K562 (cell line): ENCODE measurements around the gene FKBP9. TPM values are rescaled to one million over a fixed set of nuclear protein-coding genes. Genes with fewer than 3 reads are reported as not detected.
"Not testable (repeated sequence)": the region's sequence is repeated elsewhere in the genome, so short reads cannot be mapped to it uniquely, and the experiment has no call there.

ENCODE experiments used
- ATAC-seq: fragments of 200-7000 bp; cut with Tn5 transposase; 3 replicates; pipeline ENCODE4 v1.9.1; 2020; ENCODE audit warnings: moderate library complexity
- BruUV-seq: library from RNA; stranded (reverse); fragments of 400-500 nt; replicated peaks from 2 replicates; lab custom pipeline; 2021; lab: Mats Ljungman, UMichigan
- CTCF ChIA-PET: fragments of 300-600 bp; formaldehyde crosslinking; extraction: SDS; loops from one replicate; lab custom pipeline; 2021; ENCODE audit warnings: low intra/inter-chr PET ratio; lab: Yijun Ruan, JAX
- POLR2A ChIA-PET: fragments of 300-600, 350-650 bp; sonication (Branson Sonifier 250); formaldehyde crosslinking; extraction: SDS; loops from one replicate; lab custom pipeline; 2021; ENCODE audit warnings: antibody characterized with exemption, inconsistent platforms; lab: Yijun Ruan, JAX
- DNase-seq, 4 experiments: peaks; one replicate each; pipeline versions ENCODE4 v3.0.0 to v3.0.0-alpha.2; 2011 to 2018; ENCODE audit warnings: low spot score in 3 of 4, mixed read lengths in 3 of 4; ENCODE audit errors: extremely low read depth in 1 of 4
- FAIRE-seq: peaks from 2 replicates; lab custom pipeline; 2011; peaks lifted over from hg19 to GRCh38; lab: Jason Lieb, UNC
- H2AFZ ChIP-seq: 2 replicates; pipeline ENCODE4 v1.6.0; 2011; ENCODE audit warnings: low read depth, low read length, control low read depth, inconsistent platforms
- H3K27ac ChIP-seq: fragments of 200-600 bp; 3 replicates; pipeline ENCODE4 v1.8.0; 2011; ENCODE audit warnings: low read depth, mild to moderate bottlenecking, control low read depth, inconsistent platforms, low read length, moderate library complexity, mixed read lengths; ENCODE audit errors: extremely low read depth
- H3K27me3 ChIP-seq, 2 experiments: fragments of 300-600 bp in 1 of 2; 2 replicates in 1 of 2; 3 replicates in 1 of 2; pipeline versions ENCODE4 v1.6.0 to v1.8.0; 2011; ENCODE audit warnings: inconsistent platforms in 2 of 2, low read length in 2 of 2, mild to moderate bottlenecking in 1 of 2, mixed read lengths in 1 of 2, moderate library complexity in 1 of 2; ENCODE audit not compliant: control insufficient read depth in 2 of 2, insufficient read depth in 2 of 2
- H3K36me3 ChIP-seq: fragments of 300-600 bp; 3 replicates; pipeline ENCODE4 v1.8.0; 2011; ENCODE audit warnings: mild to moderate bottlenecking, low read length, inconsistent platforms; ENCODE audit not compliant: control insufficient read depth, insufficient read depth
- H3K4me1 ChIP-seq, 2 experiments: fragments of 200-600 bp in 1 of 2; replicated peaks in 1 of 2; 2 replicates in 1 of 2; 3 replicates in 1 of 2; pipeline versions ENCODE4 v1.5.1 to v1.8.0; 2011; ENCODE audit warnings: inconsistent platforms in 2 of 2, low read length in 2 of 2, mild to moderate bottlenecking in 1 of 2, mixed read lengths in 1 of 2, moderate library complexity in 1 of 2; ENCODE audit not compliant: control insufficient read depth in 2 of 2, insufficient read depth in 2 of 2
- H3K4me2 ChIP-seq: 2 replicates; pipeline ENCODE4 v1.6.1; 2011; ENCODE audit warnings: low read length, control low read depth, inconsistent platforms, mixed read lengths; ENCODE audit not compliant: insufficient read depth
- H3K4me3 ChIP-seq: fragments of 200-600 bp; sonication (generic), shearing (Covaris generic); 2 replicates; pipeline ENCODE4 v1.5.1; 2016; ENCODE audit warnings: control low read depth, inconsistent platforms
- H3K79me2 ChIP-seq: fragments of 200-600 bp; 3 replicates; pipeline ENCODE4 v1.8.0; 2011; ENCODE audit warnings: low read length, inconsistent platforms; ENCODE audit not compliant: control insufficient read depth, insufficient read depth
- H3K9ac ChIP-seq, 2 experiments: 2 replicates each; pipeline versions ENCODE4 v1.6.0 to v1.6.1; 2011; ENCODE audit warnings: low read depth in 2 of 2, low read length in 2 of 2, control low read depth in 1 of 2, inconsistent platforms in 1 of 2, mild to moderate bottlenecking in 1 of 2, mixed read lengths in 1 of 2; ENCODE audit not compliant: insufficient read depth in 1 of 2
- H3K9me1 ChIP-seq: one replicate; pipeline ENCODE4 v1.6.0; 2011; ENCODE audit warnings: inconsistent platforms, mild to moderate bottlenecking, low read length, moderate library complexity; ENCODE audit not compliant: control insufficient read depth, insufficient read depth
- H3K9me3 ChIP-seq: replicated peaks from 2 replicates; pipeline ENCODE4 v1.5.1; 2011; ENCODE audit warnings: low read depth, low read length, inconsistent platforms; ENCODE audit not compliant: control insufficient read depth, insufficient read depth
- H4K20me1 ChIP-seq: replicated peaks from 2 replicates; pipeline ENCODE4 v1.6.1; 2011; ENCODE audit warnings: low read length, inconsistent platforms, mixed read lengths; ENCODE audit not compliant: control insufficient read depth, insufficient read depth
- C11orf30 ChIP-seq: fragments of 450-650 bp; IDR thresholded peaks from 2 replicates; pipeline ENCODE4 v1.6.1; 2016; ENCODE audit warnings: low read depth, mild to moderate bottlenecking
- CEBPG ChIP-seq, 3 experiments: fragments of 200-800 bp in 1 of 3; sonication (Bioruptor generic) in 1 of 3; sonication (generic) in 1 of 3; formaldehyde crosslinking in 1 of 3; IDR thresholded peaks in 2 of 3; conservative IDR thresholded peaks in 1 of 3; 2 replicates each; pipeline versions ENCODE4 v1.6.1 to v1.8.0; 2016 to 2022; ENCODE audit warnings: missing compliant biosample characterization in 2 of 3, missing genetic modification characterization in 2 of 3, mild to moderate bottlenecking in 1 of 3, missing genetic modification reagents in 1 of 3
- ZNF175 ChIP-seq: fragments of 200-800 bp; sonication (Bioruptor generic); IDR thresholded peaks from 2 replicates; pipeline ENCODE4 v1.6.1; 2016; ENCODE audit warnings: low read depth, mild to moderate bottlenecking, missing genetic modification characterization, missing compliant biosample characterization
- ZNF316 ChIP-seq: fragments of 450-650 bp; IDR thresholded peaks from 2 replicates; pipeline ENCODE4 v1.6.1; 2016
- ZNF589 ChIP-seq: fragments of 200-800 bp; sonication (Bioruptor generic); IDR thresholded peaks from 2 replicates; pipeline ENCODE4 v1.6.1; 2016; ENCODE audit warnings: low read depth, missing genetic modification characterization, missing compliant biosample characterization
- WGBS: fragments of 100-300 bp; shearing (Covaris generic); methylation state at CpG from one replicate; pipeline ENCODE4 v1.1.6; 2016; ENCODE audit warnings: low coverage, mixed read lengths; ENCODE audit not compliant: insufficient coverage; ENCODE audit errors: missing lambda C conversion rate; 5-methylcytosine and 5-hydroxymethylcytosine counted together
- in situ Hi-C: fragments of 300-500 bp; cut with MboI; formaldehyde crosslinking; loops from 4 replicates; pipeline ENCODE4 v1.15.0; 2018; ENCODE audit warnings: inconsistent platforms, mixed read lengths
- intact Hi-C: fragments of 100-400 bp; cut with micrococcal nuclease; formaldehyde crosslinking; loops from 2 replicates; pipeline ENCODE4 v1.14.2; 2022
- polyA plus RNA-seq, 8 experiments: library from polyadenylated mRNA; depleted of rRNA in 4 of 8; stranded (reverse) in 5 of 8; unstranded in 3 of 8; fragments of >200 nt; fragmentation: Nextera tagmentation in 2 of 8; fragmentation: Illumina TruSeq in 1 of 8; extraction: Ambion mirVana in 2 of 8; extraction: Trizol in 1 of 8; gene quantifications; 2 replicates each; pipeline versions ENCODE4 v1.2.1 to v1.2.3, GENCODE V29; 2011 to 2014; ENCODE audit warnings: inconsistent platforms in 1 of 8, missing spikeins in 1 of 8
- total RNA-seq, 7 experiments: library from RNA; depleted of rRNA in 6 of 7; stranded (reverse); fragments of >200 nt in 6 of 7; fragmentation: Illumina TruSeq in 2 of 7; extraction: Trizol in 2 of 7; gene quantifications; 2 replicates each; pipeline versions ENCODE4 v1.2.1 to v1.2.3, GENCODE V29; 2011 to 2021; ENCODE audit warnings: low replicate concordance in 1 of 7

Gene FKBP9
- total and polyA plus RNA-seq, 9 of the 15 experiments (the other 6 are each of a cell fraction or from before 2014, with no cell fraction given), result 5.9 to 23.7 (median 15.8) TPM

DNA sequence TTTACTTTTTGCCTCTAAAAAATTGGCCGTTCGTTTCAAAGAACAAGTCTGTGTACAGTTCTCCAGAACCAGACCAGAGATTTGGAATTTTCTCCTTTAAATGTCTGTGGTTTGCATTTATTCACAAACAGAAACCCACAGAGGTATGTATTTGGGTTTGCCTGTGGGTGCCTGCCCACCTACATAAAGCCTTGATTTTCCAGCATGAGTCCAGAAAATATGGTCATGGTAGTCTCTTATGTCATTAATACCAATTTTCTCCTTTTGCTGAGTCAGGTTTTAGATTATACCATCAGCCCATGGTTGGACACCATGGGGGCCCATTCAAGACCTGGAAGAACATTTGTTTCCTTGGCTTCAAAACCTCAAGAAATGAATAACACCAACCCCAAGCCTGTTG, 22.7 kb downstream of the FKBP9 start:
- DNase-seq, H3K79me2 ChIP-seq, H3K9me3 ChIP-seq, FAIRE-seq, H4K20me1 ChIP-seq, in situ Hi-C loops, H2AFZ ChIP-seq, CTCF ChIA-PET, H3K36me3 ChIP-seq, H3K4me3 ChIP-seq, ATAC-seq, POLR2A ChIA-PET, H3K9me1 ChIP-seq, H3K27ac ChIP-seq, H3K4me2 ChIP-seq, H3K9ac ChIP-seq, H3K27me3 ChIP-seq, intact Hi-C loops, H3K4me1 ChIP-seq: not testable (repeated sequence)
- TSS peak; percentile 87 for BruUV-seq
- WGBS, result no CpG with 5 or more reads among the region's 2 CpGs
- TF ChIP-seq C11orf30, result peak; percentile 48; the same call in 1 of the 2 replicates
- TF ChIP-seq ZNF316, result peak; percentile 61

DNA sequence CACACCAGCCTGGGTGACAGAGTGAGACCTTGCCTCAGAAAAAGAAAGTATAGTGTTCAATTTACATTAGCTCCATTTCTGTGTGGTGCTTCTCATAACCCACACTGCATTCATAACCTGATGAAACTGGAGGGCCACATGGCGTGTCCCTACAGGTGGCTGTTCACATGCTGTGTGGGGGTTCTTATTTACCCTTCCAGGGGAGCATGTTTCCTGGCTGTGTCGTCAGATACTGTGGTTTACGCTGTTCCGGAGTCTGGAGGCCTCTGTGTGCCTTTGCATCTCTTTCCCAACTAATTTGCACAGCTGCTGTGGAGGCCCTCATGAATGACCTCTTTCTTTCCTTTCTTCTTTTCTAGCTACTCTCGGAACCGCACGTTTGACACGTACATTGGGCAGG, 30.9 kb downstream of the FKBP9 start:
- H3K27me3 ChIP-seq; H3K9ac ChIP-seq; H3K4me3 ChIP-seq; H4K20me1 ChIP-seq; BruUV-seq; FAIRE-seq; H2AFZ ChIP-seq; in situ Hi-C loops; H3K9me1 ChIP-seq; H3K36me3 ChIP-seq; DNase-seq; H3K9me3 ChIP-seq; H3K4me1 ChIP-seq; intact Hi-C loops; H3K4me2 ChIP-seq; H3K79me2 ChIP-seq; POLR2A ChIA-PET; H3K27ac ChIP-seq; CTCF ChIA-PET; TF ChIP-seq CEBPG (CRISPR knock-in tag; IDR thresholded peaks at IDR 0.05): not testable (repeated sequence)
- 51% methylated on average over 3 of the region's 8 CpGs for WGBS
- TF ChIP-seq CEBPG (tag; conservative IDR thresholded peaks at IDR 0.05 in 1 of 2, IDR thresholded peaks at IDR 0.05 in 1 of 2), result peak in 1 of 2 experiments; percentile 49; a peak in 2 of 4 replicates
- TF ChIP-seq ZNF589, result 0 out of 2 replicates have a peak, but pooled peaks have one; percentile 22
- TF ChIP-seq ZNF175 (CRISPR knock-in tag), result peak; percentile 16; the same call in 1 of the 2 replicates
- peak; percentile 59 for ATAC-seq

DNA sequence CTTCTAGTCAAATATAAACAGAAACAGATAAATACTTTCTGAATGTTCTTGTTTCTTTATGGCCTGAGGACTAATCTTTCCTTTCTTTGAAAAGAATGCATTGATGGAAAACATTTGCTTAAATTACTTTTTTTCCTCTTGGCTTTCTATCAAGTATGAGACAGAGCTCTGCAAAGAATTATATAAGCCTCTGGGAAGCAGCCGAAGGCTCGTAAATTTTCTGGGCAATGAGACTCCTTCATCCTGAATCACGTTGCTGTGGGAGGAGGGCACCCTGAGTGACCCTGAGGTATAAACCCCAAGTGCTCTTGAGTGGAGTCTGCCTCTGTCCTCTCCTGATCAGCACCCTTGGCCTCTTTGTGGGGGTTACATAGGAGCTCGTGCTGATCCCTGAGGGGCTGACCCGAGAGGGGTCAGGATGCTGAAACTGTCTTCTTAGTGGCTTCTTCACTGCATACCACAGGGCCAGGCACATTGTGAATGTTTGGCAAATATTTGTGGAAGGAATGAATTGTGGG, 33.9 kb downstream of the FKBP9 start:
- H3K27me3 ChIP-seq, in situ Hi-C loops, FAIRE-seq, POLR2A ChIA-PET, H3K9me1 ChIP-seq, H2AFZ ChIP-seq, DNase-seq, CTCF ChIA-PET, H3K27ac ChIP-seq, H4K20me1 ChIP-seq, intact Hi-C loops, H3K36me3 ChIP-seq, H3K9ac ChIP-seq, H3K79me2 ChIP-seq, H3K4me2 ChIP-seq, H3K4me3 ChIP-seq, H3K9me3 ChIP-seq, ATAC-seq, H3K4me1 ChIP-seq, BruUV-seq: not testable (repeated sequence)
- WGBS, result 60% methylated on average over 1 of the region's 5 CpGs
